Stimulated activated CD8-positive, alpha-beta memory T cell treated with anti-CD3 and anti-CD28 coated beads, Interleukin-15, amount 100 ng/mL, for 48 hours (primary cell): Measurements from ENCODE around the gene CPN1.

Source experiments
- DNase-seq, 2 donors: peaks; one replicate each; pipeline ENCODE4 v3.0.0-alpha.2; 2020; ENCODE audit warnings: low read depth in 2 of 2

Gene CPN1

GRCh38 chr10:100076750-100077149, 4.9 kb downstream of the CPN1 start:
- no peak for DNase-seq

GRCh38 chr10:100075426-100076220, 6.0 kb downstream of the CPN1 start:
- DNase-seq: no peak

GRCh38 chr10:100072514-100072913, 9.2 kb downstream of the CPN1 start:
- DNase-seq: no peak

GRCh38 chr10:100071529-100071928, 10.1 kb downstream of the CPN1 start:
- no peak for DNase-seq

GRCh38 chr10:100067466-100067865, 14.2 kb downstream of the CPN1 start:
- DNase-seq: no peak

- DNase-seq: no peak
Observed at GRCh38 chr10:100065084-100065660, 16.5 kb downstream of the CPN1 start.

GRCh38 chr10:100061401-100061800, 20.3 kb downstream of the CPN1 start:
- no peak for DNase-seq

- no peak for DNase-seq
Observed at GRCh38 chr10:100057948-100058347, 23.7 kb downstream of the CPN1 start.

- no peak for DNase-seq
Observed at GRCh38 chr10:100053686-100054460, 27.8 kb downstream of the CPN1 start.

GRCh38 chr10:100046021-100046486, 35.6 kb downstream of the CPN1 start:
- peak; percentile 48 to 63 for DNase-seq

- no peak for DNase-seq
Observed at GRCh38 chr10:100045592-100045991, 36.1 kb downstream of the CPN1 start.

GRCh38 chr10:100043796-100044195, 37.9 kb downstream of the CPN1 start:
- no peak for DNase-seq

- no peak for DNase-seq
Observed at GRCh38 chr10:100043344-100043743, 38.3 kb downstream of the CPN1 start.

GRCh38 chr10:100041306-100042002, 40.2 kb downstream of the CPN1 start:
- no peak for DNase-seq

GRCh38 chr10:100038561-100039071, 43.1 kb downstream of the CPN1 start:
- no peak for DNase-seq

GRCh38 chr10:100037758-100038315, 43.8 kb downstream of the CPN1 start:
- DNase-seq: no peak

GRCh38 chr10:100036850-100037249, 44.8 kb downstream of the CPN1 start:
- no peak for DNase-seq

- no peak for DNase-seq
Observed at GRCh38 chr10:100033766-100034418, 47.8 kb downstream of the CPN1 start.

- no peak for DNase-seq
Observed at GRCh38 chr10:100027416-100027815, 54.3 kb downstream of the CPN1 start.

- DNase-seq: no peak
Observed at GRCh38 chr10:100025576-100025975, 56.1 kb downstream of the CPN1 start.

GRCh38 chr10:100024748-100025147, 56.9 kb downstream of the CPN1 start:
- DNase-seq: no peak
